Stomach (tissue), 4 donors: ENCODE data around the gene PPP1R1B.

Experiments
- EP300 ChIP-seq: sonication (generic); formaldehyde crosslinking; IDR thresholded peaks from one replicate; pipeline ENCODE4 v1.6.1; 2017; ENCODE audit warnings: antibody characterized with exemption
- POLR2A ChIP-seq, 4 donors: fragments of 450-650 bp; IDR thresholded peaks; one replicate each; pipeline ENCODE4 v1.6.1; 2016; ENCODE audit warnings: antibody characterized with exemption in 4 of 4, control low read depth in 2 of 4, mild to moderate bottlenecking in 1 of 4, moderate library complexity in 1 of 4
- POLR2AphosphoS5 ChIP-seq, 3 donors: sonication (generic); formaldehyde crosslinking; IDR thresholded peaks; one replicate each; pipeline ENCODE4 v1.6.1; 2016; ENCODE audit warnings: antibody characterized with exemption in 3 of 3
- TF ChIP-seq, protein P1 (sequence below), 7 experiments: fragments of 450-650 bp in 4 of 7; fragments of 200-600 bp in 3 of 7; sonication (generic) in 3 of 7; IDR thresholded peaks; one replicate each; pipeline ENCODE4 v1.5.1; 2016 to 2019; ENCODE audit warnings: antibody characterized with exemption in 7 of 7, control low read depth in 2 of 7, mild to moderate bottlenecking in 1 of 7

- TF ChIP-seq, protein P1, sequence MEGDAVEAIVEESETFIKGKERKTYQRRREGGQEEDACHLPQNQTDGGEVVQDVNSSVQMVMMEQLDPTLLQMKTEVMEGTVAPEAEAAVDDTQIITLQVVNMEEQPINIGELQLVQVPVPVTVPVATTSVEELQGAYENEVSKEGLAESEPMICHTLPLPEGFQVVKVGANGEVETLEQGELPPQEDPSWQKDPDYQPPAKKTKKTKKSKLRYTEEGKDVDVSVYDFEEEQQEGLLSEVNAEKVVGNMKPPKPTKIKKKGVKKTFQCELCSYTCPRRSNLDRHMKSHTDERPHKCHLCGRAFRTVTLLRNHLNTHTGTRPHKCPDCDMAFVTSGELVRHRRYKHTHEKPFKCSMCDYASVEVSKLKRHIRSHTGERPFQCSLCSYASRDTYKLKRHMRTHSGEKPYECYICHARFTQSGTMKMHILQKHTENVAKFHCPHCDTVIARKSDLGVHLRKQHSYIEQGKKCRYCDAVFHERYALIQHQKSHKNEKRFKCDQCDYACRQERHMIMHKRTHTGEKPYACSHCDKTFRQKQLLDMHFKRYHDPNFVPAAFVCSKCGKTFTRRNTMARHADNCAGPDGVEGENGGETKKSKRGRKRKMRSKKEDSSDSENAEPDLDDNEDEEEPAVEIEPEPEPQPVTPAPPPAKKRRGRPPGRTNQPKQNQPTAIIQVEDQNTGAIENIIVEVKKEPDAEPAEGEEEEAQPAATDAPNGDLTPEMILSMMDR (IDR thresholded peaks at IDR 0.05) = no peak
- no peak for TF ChIP-seq POLR2AphosphoS5 (IDR thresholded peaks at IDR 0.05)
- no peak for TF ChIP-seq POLR2A (IDR thresholded peaks at IDR 0.05)
- no peak for TF ChIP-seq EP300
Observed at GRCh38 chr17:39596543-39597267, 30.0 kb upstream of the PPP1R1B start.
